ENCODE results near the gene CACTIN.

Gene CACTIN

DNA sequence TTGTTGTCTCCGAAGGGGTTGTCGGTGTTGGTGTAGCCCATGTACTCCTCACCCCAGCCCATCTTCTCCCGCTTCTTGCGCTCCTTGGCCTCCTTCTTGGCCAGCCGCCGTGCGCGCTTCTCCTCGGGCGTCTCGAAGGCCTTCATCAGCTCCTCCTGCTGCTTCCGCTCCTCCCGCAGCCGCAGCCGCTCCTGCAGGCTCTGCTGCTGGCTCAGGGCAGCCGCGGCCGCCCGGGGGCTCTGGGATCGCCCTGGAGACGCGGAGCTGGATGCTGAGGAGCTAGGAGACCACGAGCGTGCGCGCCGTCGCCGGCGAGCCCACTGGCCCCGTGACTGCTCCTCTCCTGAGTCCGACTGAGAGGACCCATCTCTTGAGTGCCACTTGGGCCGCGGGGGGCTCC is 2.9 kb downstream of the CACTIN start:
- no peak for DNase-seq

DNA sequence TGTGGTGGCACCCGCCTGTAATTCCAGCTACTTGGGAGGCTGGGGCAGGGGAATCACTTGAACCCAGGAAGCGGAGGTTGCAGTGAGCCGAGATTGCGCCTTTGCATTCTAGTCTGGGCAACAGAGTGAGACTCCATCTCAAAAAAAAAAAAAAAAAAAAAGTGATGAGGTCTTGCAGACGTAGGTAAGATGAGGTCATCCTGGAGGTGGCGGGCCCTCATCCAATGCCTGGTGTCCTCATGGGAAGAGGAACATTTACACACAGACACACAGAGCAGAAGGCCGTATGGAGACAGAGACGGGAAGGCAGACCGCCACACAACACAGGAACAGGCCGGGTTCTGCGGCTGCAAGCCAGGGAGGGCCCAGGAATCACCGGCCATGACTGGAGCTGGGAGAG is 4.4 kb downstream of the CACTIN start:
- no peak for DNase-seq

GRCh38 chr19:3621689-3622088 is 4.9 kb downstream of the CACTIN start:
- no peak for DNase-seq

DNA sequence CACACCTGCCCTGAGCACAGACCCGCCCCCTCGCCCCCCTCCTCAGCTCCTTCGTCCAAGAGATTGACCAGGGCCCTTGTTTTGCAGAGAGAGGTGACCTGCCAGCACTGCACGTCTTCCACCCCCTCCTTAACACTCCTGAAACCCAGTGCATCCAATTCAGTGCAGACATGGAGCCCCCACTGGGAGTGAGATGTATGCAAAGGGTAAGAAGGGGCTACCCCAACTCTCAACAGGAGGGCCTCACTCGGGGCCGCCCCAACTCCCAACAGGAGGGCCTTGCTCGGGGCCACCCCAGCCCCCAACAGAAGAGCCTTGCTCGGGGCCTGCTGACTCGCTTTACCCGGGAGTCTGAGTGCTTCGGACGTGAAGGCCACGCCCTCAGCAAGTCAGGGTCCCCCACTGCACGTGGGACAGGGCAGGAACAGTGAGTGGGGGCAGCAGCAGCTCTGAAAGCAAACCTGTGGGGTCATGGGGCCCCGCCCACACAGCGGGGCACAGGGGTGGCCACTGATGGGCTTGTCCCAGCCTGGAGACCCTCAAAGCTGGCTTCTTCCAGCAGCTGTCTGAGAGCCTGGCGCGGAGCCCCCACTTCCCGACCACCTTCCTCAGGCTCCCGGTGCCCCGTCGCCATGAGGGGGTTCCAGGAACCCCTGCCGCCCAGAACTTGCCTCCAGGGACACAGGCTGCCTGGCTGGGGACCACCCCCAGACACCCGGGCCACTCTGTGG is 5.6 kb downstream of the CACTIN start:
- no peak for DNase-seq

DNA sequence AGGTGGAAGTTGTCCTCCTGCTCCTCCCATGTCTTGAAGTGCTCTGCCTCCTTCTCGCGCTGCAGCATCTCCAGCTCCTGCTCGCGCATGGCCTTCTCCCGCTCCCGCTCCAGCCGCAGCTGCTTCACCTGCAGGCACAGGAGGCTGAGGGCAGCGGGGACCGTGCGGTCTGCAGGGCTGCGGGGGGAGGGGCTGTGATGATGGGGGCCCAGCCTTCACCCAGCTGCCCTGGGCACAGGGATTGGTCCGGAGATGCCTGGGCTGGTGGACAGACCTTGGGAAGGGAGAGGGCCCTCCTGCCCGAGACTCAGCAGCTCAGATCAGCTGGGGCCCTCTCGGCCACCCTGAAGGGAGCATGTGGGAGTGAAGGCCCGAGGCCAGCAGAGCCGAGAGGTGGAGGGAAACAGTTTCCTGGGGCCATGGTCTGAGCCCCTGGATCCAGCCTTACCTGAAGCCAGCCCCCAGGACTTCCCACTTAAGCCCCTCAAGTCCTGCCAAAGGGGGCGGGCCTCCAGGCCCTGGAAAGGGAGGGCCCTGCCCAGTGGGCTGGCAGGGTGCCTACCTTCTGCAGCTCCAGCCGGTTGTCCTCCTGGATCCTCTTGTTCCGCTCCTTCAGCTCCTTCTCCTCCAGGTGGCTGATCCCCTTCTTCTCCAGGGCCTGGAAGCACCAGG is 6.3 kb downstream of the CACTIN start:
- DNase-seq, result no peak

DNA sequence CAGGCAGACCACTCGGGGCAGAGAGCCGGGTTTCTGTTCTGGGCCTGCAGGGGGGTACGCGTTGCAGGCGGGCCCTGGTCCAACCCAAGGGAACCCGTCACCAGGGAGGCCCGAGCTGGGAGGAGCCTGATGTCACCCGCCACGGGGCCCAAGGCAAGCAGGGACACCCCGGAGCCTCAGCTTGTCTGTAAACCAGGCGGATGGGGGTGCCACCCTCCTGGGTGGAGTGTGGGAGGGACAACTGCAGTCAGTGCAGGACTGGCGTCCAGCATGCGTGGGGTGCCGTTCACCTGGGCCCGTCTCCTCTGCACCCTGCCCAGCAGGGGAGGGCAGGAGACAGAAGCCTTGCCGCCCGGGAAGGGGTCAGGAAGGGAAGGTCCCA is 7.0 kb downstream of the CACTIN start:
- DNase-seq, result no peak

DNA sequence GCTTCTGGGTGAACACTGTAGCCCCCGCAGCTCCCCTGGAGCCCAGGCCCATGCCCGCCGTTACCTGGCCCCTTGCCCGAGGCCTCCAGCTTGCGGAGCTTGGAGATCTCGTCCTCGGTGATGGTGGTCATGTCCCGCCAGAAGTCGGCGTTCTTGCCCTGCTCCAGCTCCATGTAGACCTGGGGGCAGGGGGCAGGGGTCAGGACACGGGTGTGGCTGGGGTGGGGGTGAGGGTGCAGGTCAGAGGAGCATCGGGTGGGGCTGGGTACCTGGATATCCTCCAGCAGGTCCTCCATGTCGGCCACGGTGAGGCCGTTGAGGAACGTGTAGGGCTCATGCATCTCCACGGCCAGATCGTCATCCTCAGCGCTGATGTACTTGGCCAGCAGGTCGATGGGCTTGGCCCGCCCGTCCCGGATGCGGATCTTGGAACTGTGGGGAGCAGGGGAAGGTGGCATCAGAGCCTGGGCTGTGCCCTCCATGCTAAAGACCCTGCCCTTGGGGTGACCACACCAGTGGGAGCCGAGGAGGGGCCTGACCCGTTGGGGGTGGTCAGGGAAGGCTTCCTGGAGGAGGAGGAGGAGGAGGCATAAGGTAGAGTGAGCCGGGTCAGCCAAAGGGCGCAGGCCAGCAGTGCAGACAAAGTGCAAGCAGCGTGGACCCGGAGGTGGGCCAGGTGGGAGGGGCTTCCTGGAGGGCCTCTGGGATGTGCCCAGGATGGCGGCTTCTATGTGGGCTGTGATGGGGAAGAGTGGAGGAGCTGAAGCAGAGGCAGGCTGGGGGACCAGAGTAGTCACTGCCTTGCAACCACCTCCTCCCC is 7.6 kb downstream of the CACTIN start:
- no peak for DNase-seq

DNA sequence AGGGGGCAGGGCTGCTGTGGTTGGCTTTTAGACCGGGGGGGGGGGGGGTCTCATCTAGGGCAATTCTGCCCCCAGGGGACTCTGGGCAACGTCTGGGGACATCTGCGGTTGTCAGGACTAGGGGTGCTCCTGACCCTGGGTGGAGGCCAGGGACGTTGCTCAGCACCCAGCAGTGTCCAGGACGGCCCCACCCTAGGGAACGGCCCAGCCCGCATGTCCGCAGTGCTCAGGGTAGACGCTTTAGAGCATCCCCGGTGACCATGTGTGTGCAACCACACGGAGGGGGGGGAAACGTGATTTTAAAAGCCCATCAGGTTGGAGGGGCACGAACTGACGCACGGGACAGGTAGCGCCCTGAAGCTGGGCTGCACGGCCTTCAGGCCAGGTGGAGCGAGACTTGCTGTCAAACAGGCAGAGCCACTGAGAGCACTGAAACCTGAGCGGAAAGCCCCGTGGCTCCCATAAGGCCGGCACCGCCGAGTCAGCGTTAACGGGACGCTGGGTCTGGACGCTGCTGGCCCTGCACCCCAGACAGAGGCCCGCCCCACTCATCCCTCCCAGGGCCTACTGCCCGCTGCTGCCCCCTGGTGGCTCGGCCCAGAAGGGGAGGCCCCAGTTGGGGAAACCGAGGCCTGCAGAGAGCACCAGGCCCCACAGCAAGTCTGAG is 8.3 kb downstream of the CACTIN start:
- no peak for DNase-seq

DNA sequence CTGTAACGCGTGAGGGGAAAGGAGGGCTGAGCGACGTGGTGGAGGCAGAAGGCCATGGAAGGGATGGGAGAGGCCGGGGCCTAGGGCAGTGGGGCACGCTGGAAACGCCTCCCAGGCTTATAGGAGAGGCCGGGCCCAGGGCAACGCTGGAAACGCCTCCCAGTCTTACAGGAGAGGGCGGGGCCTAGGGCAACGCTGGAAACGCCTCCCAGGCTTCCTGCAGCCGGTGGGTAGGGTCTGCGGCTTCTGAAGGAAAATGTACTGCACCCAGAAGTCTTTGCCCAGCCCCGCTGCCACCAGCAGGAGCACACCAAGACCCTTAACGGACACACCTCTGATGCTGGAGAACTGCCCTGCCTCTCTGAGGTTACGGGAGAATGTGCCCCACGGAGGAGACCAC is 9.1 kb downstream of the CACTIN start:
- no peak for DNase-seq

GRCh38 chr19:3615524-3616135 is 11.0 kb downstream of the CACTIN start:
- DNase-seq, result no peak

- no peak for DNase-seq
These were observed 11.6 kb downstream of the CACTIN start for GRCh38 chr19:3614858-3615505.

GRCh38 chr19:3613818-3614661 is 12.6 kb downstream of the CACTIN start:
- DNase-seq, result no peak

DNA sequence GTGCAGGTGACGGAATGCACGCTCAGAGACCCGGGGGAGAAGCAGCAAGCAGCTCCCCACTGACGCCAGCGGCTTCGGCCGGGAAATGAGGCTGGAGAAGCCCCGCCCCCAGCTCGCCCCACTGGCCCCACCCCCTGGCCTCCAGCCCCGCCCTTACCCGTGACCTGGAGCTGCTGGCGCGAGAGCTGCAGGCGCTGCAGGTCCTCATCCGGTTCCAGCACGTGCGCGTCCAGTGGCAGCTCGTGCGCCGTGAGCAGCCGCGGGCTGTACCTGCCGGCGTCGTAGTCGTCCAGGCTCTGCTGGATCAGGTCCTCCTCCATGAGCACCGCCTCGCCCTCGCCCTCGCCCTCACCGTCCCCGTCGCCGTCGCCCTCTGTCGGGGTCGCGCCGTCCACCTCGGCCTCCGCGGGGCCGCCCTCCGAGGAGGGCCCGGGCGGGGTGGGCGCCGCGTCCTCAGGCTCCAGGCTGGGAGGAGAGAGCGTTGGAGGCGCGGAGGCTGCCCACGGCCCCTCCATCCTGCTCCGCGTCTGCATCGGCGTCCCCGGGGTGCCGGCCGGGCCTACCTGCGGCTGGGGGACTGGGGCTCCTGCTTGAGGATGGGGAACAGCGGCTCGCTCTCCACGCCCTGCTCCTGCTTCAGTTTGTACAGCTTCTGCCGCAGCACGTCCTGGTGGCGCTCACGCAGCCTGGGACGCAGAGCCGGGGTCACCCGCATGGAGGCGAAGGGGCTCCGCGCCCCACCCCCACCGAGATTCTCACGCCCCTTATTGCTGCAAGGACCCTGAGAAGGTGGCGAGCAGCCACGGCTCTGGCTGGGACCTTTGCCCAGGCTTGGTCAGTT is 13.5 kb downstream of the CACTIN start:
- no peak for DNase-seq

DNA sequence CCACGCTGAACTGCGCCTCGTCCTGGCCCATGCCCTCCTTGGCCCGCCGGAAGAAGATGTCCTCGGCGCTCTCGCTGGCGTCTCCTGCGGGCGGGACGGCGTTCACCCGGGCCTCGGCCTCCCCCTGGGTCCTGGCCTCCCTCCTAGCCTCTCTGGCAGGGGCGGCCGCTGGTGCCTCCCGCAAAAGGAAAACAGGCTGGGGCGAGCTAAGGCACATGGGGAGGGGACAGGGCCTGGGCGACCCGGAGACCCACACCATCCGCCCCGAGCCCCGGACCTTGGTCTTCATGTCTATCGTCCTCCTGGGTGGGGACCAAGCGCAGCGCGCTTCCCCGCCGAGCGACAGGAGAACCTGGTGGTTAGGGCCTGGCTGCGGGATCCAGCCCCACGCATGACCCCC is 14.3 kb downstream of the CACTIN start:
- DNase-seq, result no peak

- DNase-seq, result no peak
These were observed 14.7 kb downstream of the CACTIN start for GRCh38 chr19:3611841-3612240.

- no peak for DNase-seq
These were observed 15.6 kb downstream of the CACTIN start for GRCh38 chr19:3610745-3611717.

DNA sequence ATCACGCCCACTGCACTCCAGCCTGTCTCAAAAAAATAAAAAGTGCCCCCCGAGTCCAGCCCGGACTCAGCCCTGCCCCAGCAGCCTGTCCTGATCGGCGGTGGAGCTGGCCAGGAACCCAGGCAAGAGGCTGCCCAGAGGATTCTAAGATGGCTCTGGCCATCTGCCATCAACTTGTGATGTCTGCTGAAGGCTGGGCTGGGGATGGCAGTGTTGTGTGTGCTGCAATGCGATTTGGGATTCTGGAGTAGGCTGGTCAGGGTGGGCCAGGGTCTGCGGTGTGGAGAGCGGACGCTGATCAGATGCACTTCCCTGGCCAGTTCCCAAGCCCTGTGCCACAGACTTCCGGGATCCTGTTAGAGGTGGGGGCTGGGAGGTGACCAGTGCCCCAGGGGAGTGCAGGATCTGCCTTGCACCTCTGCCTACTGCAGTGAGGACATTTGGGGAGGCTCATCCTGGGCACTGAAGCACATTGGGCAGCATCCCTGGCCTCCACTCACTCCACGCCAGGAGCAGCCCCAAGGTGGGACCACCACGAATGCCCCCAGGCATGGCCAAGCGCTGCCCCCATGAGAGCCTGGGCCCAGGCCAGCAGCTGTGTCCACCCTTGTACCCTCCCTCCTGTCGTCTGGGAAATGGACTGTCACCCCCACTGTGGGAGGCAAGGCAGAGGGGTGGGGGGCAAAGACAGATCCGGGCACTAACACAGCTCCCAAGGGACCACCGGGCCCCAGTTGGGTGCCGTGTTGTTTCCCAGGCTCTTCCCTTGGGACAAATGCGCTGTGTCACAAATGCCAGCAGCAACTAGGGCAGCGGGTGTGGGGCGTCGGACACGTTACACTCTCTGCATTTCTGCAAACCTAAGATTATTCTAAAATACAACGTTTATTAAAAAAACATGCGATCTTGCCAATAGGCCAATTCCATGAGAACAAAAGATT is 16.5 kb downstream of the CACTIN start:
- no peak for DNase-seq

- DNase-seq, result no peak
These were observed 17.8 kb downstream of the CACTIN start for GRCh38 chr19:3608750-3609322.
